Progenitor cell of endocrine pancreas (in vitro differentiated cells): Measurements from ENCODE around the gene GRK5. TPM values are rescaled to one million over a fixed set of nuclear protein-coding genes. Genes with fewer than 3 reads are reported as not detected.
A peak's percentile ranks its signal among the peaks of the same experiment; 100 is the strongest.

Experiments
- DNase-seq: peaks from one replicate; pipeline ENCODE4 v3.0.0; 2021; ENCODE audit warnings: low spot score; ENCODE audit not compliant: unreplicated experiment
- H3K27ac Mint-ChIP-seq: 2 replicates; pipeline ENCODE4 v1.8.0; 2021; ENCODE audit warnings: mild to moderate bottlenecking, moderate library complexity, mixed read lengths
- H3K27me3 Mint-ChIP-seq: 2 replicates; pipeline ENCODE4 v1.8.0; 2021; ENCODE audit warnings: mixed read lengths
- H3K36me3 Mint-ChIP-seq: 2 replicates; pipeline ENCODE4 v1.8.0; 2022; ENCODE audit warnings: mixed read lengths; ENCODE audit not compliant: insufficient read depth
- H3K4me1 Mint-ChIP-seq: 2 replicates; pipeline ENCODE4 v1.8.0; 2021; ENCODE audit warnings: low read depth, mixed read lengths
- H3K4me3 Mint-ChIP-seq: 2 replicates; pipeline ENCODE4 v1.8.0; 2021; ENCODE audit warnings: low read depth, mild to moderate bottlenecking, moderate library complexity, mixed read lengths
- H3K9me3 Mint-ChIP-seq: 2 replicates; pipeline ENCODE4 v1.8.0; 2021; ENCODE audit warnings: low read depth, mixed read lengths
- CTCF ChIP-seq: fragments of 200-600 bp; sonication (generic); IDR thresholded peaks from one replicate; pipeline ENCODE4 v1.5.0; 2021; ENCODE audit warnings: antibody characterized with exemption, mild to moderate bottlenecking; ENCODE audit not compliant: unreplicated experiment
- total RNA-seq: library from RNA; stranded (reverse); gene quantifications from 2 replicates; pipeline ENCODE4 v1.2.1, GENCODE V29; 2021

The GRK5 gene
- total RNA-seq, 1 donor from 2014 or later = 21.6 TPM

GRCh38 chr10:119398996-119399395 lies 191.6 kb downstream of the GRK5 start:
- no peak for DNase-seq
- TF ChIP-seq CTCF = no peak
- Mint-ChIP-seq H3K9me3 (no peaks in the 10 kb centered on the region), H3K4me3 (no peak overlapping the region), H3K4me1 (no peaks in the 10 kb centered on the region), H3K36me3 (no peaks in the 10 kb centered on the region), H3K27ac (no peak overlapping the region), H3K27me3 (no peaks in the 10 kb centered on the region)

GRCh38 chr10:119399466-119399865 lies 192.1 kb downstream of the GRK5 start:
- H3K4me3 Mint-ChIP-seq = no peak overlapping the region
- H3K4me1 Mint-ChIP-seq = no peaks in the 10 kb centered on the region
- H3K27ac Mint-ChIP-seq = no peak overlapping the region
- no peak for TF ChIP-seq CTCF
- H3K27me3 Mint-ChIP-seq = no peaks in the 10 kb centered on the region
- H3K9me3 Mint-ChIP-seq = no peaks in the 10 kb centered on the region
- no peak for DNase-seq
- H3K36me3 Mint-ChIP-seq = no peaks in the 10 kb centered on the region

GRCh38 chr10:119401671-119402395 lies 194.5 kb downstream of the GRK5 start:
- no peaks in the 10 kb centered on the region for H3K36me3 Mint-ChIP-seq
- H3K4me1 Mint-ChIP-seq = no peaks in the 10 kb centered on the region
- H3K4me3 Mint-ChIP-seq = no peak overlapping the region
- peak overlapping the region; percentile 50 for H3K27ac Mint-ChIP-seq
- no peak for TF ChIP-seq CTCF
- DNase-seq = no peak
- H3K27me3 Mint-ChIP-seq = no peaks in the 10 kb centered on the region
- H3K9me3 Mint-ChIP-seq = no peaks in the 10 kb centered on the region

GRCh38 chr10:119403921-119404320 lies 196.6 kb downstream of the GRK5 start:
- Mint-ChIP-seq H3K27me3 (no peaks in the 10 kb centered on the region), H3K4me1 (peaks cover 3% of the 10 kb centered on the region), H3K27ac (no peak overlapping the region), H3K4me3 (no peak overlapping the region), H3K9me3 (no peaks in the 10 kb centered on the region), H3K36me3 (no peaks in the 10 kb centered on the region)
- no peak for TF ChIP-seq CTCF
- no peak for DNase-seq

- H3K36me3 Mint-ChIP-seq = no peaks in the 10 kb centered on the region
- peaks cover 13% of the 10 kb centered on the region for H3K4me1 Mint-ChIP-seq
- H3K4me3 Mint-ChIP-seq = no peak overlapping the region
- peak overlapping the region; percentile 79 for H3K27ac Mint-ChIP-seq
- H3K9me3 Mint-ChIP-seq = no peaks in the 10 kb centered on the region
- no peak for TF ChIP-seq CTCF
- no peak for DNase-seq
- no peaks in the 10 kb centered on the region for H3K27me3 Mint-ChIP-seq
Measured at GRCh38 chr10:119404719-119405519, 197.5 kb downstream of the GRK5 start.
